ENCODE data around the gene LRRN1. TPM values are rescaled to one million over a fixed set of nuclear protein-coding genes. Genes with fewer than 3 reads are reported as not detected.

LRRN1 gene
- polyA plus RNA-seq (2012; ENCODE audit: insufficient read depth, insufficient read length), result 5.3 TPM

DNA sequence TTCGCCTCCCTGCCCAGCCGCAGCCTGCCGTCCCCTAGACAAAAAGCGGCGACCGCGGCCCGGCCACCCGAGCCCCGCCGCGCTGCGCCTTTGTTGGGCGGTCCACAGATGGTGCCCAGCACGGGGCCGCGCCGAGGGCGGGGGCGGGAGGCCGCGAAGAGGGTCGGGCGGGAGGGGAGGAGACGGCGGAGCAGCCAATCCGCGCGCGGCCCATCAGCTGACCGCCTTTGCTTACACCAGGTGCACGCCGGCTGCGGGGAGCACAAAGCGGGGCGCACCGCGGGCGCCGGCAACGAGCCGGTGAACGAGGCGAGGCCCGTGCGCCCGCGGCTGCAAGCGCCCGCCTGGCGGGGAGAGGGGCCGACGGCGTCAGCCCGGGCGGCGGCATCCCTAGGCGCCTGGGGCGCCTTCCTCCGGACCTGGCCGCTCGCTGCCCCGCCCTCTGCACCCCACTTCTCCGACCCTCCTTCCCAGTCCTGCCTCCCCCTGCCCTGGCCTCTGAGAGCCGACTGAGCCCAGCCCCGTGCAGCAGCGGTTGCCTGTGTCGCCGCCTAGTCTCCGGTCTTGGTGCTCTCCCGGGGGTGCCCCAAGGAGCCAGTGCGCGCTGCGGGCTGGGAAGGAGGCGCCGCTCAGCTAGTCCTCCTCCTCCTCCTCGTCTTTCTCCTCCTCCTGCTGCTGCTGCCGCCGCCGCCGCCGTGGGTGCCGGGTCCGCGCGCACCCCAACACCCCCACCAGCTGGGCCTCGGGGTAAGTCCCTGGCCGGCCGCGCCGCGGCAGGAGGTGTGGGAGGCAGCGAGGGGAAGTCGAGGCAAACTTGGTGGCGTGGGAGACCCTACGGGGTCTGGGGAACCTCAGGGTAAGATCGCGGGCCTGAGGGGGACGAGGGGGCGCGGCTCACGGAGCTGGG, at the start of gene LRRN1:
Gene LRRN1, plus strand, starts transcription at position 259 of the 907 bp plus-strand sequence. CDS start 45,211 bp downstream, outside the sequence.
- H3K4me3 ChIP-seq (ENCODE audit: low read length), result peak within 1 kb of the TSS; percentile 52
- DNase-seq (ENCODE audit: low read depth, low spot score), result peak; percentile 33

DNA sequence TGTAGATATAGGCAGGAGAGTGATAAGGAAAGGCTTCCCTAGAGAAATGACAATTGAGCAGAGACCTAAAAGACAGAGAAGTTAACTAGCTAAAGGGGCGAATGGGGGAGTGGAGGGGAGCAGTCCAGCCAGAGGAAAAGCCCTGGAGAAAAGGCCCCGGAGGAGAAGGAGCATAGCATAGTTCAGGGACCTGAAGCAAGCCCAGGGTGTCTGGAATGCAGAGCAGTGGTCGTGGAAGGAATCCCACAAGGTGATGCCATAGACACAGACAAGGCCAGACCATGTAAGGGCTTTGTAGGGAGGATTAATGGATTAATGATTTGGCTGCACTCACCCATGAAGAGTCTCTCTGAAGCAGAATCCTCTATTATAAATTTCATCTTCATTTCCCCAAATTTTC, 45.8 kb upstream of the LRRN1 start:
- no peak for DNase-seq (ENCODE audit: low read depth, low spot score)
- H3K4me3 ChIP-seq (ENCODE audit: low read length), result no peak overlapping the region

DNA sequence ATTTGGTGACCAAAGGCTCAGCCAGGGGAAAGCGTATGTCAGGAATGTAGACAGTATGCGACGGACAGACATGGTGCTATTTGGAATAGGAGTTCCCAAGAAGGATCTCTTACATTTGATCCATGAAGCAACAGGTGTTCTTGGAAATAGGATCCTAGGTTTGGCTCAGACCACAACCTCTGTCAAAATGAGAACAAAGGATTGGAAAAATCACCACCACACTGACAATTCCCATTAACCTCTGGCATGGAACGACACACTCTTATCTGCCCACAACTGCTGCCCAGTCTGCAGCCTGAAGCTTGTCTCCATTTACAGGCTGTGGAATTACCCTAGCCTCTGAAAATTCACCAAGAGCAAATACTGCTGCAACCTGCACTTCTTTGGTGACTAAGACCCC, 33.6 kb upstream of the LRRN1 start:
- DNase-seq (ENCODE audit: low read depth, low spot score), result no peak
- H3K4me3 ChIP-seq (ENCODE audit: low read length), result no peak overlapping the region

DNA sequence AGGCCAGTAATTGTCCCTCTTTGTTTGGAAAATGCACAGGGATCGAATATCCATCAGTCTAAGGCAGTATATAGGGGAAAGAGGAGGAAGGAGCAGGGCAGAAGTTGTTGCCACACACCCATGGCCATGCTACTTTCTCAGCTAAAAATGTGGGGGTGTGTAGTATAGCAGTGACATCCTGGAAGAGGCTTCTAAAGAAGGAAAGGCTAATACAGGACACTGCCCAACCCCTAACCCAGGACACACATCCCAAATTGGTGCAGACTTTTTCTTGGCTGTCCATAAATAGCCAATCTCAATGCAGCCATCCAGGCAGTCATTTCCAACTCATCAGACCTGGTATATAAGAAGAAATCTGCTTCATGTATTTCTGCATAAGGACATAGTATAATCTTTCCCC, 33.1 kb upstream of the LRRN1 start:
- no peak for DNase-seq (ENCODE audit: low read depth, low spot score)
- no peak overlapping the region for H3K4me3 ChIP-seq (ENCODE audit: low read length)

DNA sequence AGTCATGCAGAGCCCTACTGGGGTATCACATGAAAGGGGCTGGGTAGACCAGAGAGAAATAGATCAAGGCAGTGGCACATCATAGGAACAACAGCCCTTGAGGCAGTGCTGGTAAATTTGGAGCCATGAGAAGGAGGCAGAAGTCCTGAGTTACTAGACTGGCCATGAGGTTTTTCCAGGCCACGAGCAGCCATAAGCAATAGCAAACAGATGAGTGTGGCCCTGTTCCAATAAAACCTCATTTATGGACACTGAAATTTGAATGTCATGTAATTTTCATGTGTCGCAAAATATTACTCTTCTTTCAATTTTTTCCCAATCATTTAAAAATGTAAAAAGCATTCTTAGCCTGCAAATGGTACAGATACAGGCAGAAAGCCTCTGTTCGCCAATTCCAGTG, 28.1 kb upstream of the LRRN1 start:
- H3K4me3 ChIP-seq (ENCODE audit: low read length), result no peak overlapping the region

DNA sequence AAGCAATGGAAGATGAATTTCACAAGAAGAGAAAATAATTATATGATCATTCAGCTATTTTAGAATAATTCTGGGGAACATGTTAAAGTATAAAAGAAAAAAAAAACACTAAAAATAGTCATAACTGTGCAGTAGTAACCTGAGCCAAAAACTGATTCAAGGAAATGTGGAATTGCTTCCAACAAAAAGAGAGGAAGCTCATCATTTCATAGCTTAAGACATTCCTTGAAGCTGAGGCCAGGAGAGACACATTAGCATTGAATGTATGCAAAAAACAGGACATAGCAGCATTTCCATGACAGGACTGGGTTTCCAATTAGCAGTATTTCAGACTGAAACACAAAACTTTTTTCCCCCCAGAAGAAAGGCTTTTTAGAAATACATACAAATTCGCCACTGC, 27.7 kb upstream of the LRRN1 start:
- DNase-seq (ENCODE audit: low read depth, low spot score), result no peak
- H3K4me3 ChIP-seq (ENCODE audit: low read length), result no peak overlapping the region

More for the DNA sequence above, 28.1 kb upstream of the LRRN1 start:
- DNase-seq (ENCODE audit: low read depth, low spot score), result no peak

DNA sequence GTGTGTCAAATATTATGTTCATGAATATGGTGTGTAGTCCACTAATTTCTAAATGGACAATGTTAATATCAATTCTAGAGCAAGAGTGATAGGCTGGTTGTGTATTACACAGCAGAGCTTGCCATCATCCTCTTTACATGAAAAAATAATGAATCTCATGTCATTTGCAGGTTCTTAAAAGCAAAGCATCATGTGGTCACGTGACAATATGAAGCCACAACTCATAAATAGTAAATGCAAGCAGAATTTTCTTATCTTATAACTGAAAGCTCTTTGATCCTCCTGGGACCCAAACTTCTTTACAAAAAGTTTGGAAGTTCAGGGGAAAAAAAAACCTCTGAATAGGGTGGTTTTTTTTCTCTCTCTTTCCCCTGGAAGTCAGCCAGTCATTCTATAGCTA, 26.9 kb upstream of the LRRN1 start:
- DNase-seq (ENCODE audit: low read depth, low spot score), result no peak
- H3K4me3 ChIP-seq (ENCODE audit: low read length), result no peak overlapping the region

DNA sequence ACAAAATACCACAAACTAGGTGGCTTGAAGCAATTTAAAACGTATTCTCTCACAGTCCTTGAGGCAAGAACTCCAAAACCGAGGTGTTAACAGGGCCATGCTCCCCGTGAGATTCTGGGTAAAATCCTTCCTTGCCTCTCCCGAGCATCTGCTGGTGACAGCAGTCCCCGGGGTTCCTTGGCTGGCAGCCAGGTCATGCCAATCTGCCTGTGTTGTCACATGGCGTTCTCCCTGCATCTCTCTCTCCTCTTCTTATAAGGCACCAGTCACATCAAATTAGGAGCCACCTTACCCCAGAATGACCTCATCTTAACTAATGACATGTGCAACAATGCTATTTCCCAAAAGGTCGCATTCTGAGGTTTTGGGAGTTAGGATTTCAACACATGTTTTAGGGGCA, 26.3 kb upstream of the LRRN1 start:
- H3K4me3 ChIP-seq (ENCODE audit: low read length), result no peak overlapping the region
- DNase-seq (ENCODE audit: low read depth, low spot score), result no peak

DNA sequence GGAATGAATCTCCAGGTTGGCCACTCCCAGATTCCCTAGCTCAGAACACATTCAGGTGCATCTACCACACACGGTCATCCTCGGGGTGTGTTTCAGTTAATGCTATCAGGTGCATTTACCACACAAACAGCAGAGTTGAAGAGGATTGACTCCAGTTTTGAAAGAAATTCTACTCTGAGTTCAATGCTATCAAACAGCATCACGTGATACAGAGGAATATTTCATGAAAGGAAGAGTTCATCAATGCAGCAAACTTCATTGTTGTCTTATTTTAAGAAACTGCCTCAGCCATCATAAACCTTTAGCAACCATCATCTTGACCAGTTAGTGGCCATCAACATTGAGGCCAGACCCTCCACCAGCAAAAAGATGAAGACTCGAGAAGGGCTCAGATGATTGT, 22.6 kb upstream of the LRRN1 start:
- DNase-seq (ENCODE audit: low read depth, low spot score), result no peak
- H3K4me3 ChIP-seq (ENCODE audit: low read length), result no peak overlapping the region

DNA sequence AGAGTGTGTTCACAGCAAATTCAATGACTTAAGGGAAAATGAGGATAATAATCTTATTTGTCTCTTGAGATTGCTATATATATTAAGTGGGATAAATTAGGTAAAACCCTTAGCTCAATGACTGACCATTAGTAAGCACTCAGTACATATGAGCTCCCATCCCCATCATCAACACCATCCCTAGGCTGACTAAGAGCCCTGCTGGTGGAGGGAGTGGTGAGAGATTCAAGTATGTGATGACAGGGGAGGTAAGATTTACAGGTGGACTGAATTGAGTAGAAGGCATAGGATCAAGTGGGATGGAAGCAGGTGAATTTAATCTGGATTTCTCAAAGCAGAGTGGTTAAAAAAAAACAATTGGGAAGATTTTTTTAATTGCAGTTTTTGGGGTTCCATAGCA, 21.0 kb upstream of the LRRN1 start:
- DNase-seq (ENCODE audit: low read depth, low spot score), result no peak
- H3K4me3 ChIP-seq (ENCODE audit: low read length), result no peak overlapping the region

DNA sequence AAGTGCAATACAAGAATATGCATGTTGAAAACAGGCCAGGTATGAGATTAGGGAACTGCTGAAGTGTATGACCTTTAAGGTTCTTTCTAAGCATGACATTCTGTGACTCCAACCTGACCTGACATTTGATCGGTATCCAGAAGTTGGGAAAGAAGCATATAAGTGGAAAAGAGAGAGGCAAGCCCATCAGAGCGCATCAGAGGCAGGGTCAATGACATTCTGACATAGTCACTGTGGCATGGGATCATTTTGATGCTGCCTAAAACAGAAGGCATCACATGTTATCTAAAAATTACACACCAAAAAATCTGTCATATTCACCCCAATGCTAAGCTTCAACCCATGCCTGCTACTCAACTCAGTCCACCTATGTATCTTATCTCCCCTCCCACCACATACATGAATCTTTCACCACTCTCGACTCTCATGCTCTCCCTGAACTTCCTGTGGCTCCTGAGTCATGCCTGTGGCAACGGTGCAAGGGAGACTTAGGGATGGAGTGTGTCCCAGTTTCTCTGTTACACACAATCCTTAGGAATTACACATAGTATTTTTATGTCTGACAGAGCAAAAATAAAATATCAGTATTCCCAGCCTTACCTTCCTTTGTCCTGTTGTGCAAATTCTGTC, 20.5 kb upstream of the LRRN1 start:
- no peak for DNase-seq (ENCODE audit: low read depth, low spot score)
- no peak overlapping the region for H3K4me3 ChIP-seq (ENCODE audit: low read length)

DNA sequence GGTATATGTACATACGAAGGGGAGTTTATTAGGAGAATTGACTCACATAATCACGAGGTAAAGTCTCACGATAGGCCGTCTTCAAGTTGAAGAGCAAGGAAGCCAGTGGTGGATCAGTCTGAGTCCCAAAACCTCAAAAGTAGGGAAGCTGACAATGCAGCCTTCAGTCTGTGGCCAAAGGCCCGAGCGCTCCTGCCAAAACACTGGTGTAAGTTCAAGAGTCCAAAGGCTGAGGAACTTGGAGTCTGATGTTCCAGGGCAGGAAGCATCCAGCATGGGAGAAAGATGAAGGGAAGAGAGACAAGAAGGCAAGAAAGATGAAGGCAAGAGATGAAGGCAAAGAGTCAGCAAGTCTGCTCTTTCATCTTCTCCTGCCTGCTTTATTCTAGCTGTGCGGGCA, 16.8 kb upstream of the LRRN1 start:
- no peak for DNase-seq (ENCODE audit: low read depth, low spot score)

DNA sequence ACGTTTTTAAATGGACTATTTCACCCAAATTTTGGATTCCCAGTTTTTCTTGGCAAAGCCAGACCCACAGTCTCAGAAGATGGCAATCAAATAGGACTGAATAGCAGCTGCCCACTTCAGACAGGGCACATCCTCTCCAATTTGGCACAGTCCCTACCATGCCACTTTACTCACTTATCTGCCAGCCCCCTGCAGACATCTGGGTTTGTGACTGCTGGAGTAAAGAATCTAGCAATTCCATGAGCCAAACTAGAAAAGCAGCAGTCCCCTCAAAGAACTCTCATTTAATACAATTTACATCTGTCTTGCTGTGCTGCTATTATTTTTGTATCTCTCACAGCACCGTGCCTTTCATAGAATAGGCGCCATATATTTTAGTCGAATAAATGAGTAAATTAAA, 16.0 kb upstream of the LRRN1 start:
- no peak overlapping the region for H3K4me3 ChIP-seq (ENCODE audit: low read length)
- DNase-seq (ENCODE audit: low read depth, low spot score), result no peak

More for the DNA sequence above, 16.8 kb upstream of the LRRN1 start:
- no peak overlapping the region for H3K4me3 ChIP-seq (ENCODE audit: low read length)

DNA sequence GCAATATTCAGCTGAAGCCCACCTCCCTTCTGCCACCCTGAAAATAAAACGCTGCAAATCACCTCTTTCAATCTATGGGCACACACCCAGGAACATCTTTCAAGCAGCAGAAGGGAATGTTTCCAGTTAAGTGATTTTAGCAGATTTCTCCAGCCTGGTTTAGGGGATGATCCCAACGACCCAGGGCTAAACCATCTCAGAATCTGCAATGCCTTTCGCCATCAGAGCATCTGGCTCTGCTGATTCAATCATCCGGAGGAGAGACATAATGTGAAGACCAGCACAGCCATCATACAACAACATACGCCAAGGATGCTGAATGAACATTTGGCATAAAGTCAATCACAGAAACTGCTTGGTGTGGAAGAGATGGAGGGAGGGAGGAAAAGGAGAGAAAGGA, 15.5 kb upstream of the LRRN1 start:
- H3K4me3 ChIP-seq (ENCODE audit: low read length), result no peak overlapping the region
- DNase-seq (ENCODE audit: low read depth, low spot score), result no peak

DNA sequence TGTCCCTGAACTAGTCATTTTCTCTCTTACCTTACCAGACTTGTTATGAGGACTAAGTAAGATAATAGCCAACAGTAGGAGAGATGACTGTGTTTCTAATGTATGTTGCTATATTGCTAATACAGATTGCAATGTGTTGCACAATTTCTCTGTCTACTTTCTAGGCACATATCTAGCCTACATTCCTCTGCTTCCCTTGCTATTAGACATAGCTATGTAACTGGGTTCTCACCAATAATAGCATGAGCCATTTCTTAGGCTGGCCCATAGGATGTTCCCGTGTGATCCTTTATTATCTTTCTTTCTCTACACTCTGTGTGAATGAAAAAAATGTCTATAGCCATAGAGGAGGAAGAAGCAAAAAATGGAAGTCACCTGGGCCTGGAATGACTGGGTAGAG, 6.8 kb upstream of the LRRN1 start:
- no peak for DNase-seq (ENCODE audit: low read depth, low spot score)

DNA sequence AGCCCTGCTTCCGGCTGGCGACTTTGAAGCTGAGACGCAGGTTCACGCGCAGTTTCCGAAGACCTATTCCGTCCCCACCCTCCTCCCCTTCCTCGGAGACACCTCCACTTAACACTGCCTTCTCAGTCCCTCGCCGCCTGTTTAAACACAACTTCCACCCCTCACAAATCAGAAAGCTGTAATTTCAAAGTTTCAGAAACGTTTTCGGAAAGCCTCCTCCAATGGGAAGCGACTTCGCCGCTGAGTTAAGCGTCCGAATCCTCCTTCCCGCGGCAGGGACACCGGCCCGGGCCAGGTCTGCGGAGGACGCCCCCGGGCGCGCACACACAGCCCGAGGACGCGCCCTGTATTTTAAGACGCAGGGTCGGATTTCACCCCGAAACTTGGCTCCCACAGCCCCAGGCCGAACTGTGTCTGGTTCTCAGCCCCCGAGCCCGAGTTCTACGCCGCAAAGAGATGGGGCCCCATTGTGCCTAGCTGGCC, 559 bp upstream of the LRRN1 start:
- peak overlapping the region; percentile 52 for H3K4me3 ChIP-seq (ENCODE audit: low read length)
- peak; percentile 60 for DNase-seq (ENCODE audit: low read depth, low spot score)

More for the DNA sequence above, 6.8 kb upstream of the LRRN1 start:
- H3K4me3 ChIP-seq (ENCODE audit: low read length), result no peak overlapping the region

DNA sequence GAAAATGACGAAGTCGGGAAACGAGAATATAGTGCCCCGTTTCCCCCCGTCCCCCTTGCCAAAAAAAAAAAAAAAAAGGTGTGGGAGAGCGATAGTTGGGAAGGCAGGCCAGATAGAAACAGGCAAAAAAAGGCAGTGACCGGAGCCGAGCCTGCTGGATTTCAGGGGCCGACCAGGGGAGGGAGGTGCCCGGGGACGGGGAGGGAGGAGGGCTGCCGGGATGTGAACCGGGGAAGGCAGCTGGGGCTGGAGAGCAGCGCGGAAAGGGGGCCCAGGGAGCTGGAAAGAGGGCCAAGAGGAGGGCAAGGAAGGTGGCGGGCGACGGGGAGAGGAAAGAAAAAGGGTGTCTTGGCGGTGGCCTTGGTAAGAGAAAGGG, 837 bp downstream of the LRRN1 start:
- peak overlapping the region; percentile 52 for H3K4me3 ChIP-seq (ENCODE audit: low read length)
- no peak for DNase-seq (ENCODE audit: low read depth, low spot score)

DNA sequence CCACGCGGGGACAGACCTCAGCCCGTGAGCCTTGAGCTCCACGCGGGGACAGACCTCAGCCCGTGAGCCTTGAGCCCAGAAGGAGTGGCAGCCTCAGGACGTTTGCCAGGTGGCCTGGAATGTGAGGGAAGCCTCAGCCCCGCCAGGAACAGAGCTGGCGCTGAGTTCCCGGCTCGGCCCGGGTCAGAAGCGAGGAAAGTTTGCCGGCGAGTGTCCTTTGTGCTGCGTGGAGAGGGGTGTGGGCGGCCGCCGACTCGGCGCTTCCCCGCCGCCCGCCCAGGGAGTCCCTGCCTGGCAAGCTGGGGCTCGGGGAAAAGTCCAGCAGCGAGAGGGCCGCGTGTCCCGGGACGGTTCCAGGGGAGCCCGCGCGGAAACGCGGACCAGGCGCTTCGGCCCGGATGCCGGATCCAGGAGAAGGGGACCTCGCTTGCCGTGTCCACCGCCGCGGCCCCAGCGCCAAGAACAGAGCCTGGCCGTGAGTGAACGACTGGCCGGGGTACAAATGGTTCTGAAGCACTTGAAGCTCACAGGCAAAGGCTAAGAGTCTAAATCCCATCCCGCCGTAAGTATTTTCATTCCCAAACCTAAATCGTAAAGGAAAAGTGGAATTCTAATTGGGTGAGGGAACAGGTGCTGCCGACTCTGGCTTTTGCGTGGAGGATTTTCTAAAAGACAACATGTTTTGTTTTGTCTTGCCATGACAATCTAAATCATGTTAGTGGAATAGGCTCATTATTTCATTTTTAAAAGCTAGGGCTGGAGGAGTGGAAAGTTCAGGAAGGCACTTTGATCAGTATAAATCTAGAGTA, 1.7 kb downstream of the LRRN1 start:
- DNase-seq (ENCODE audit: low read depth, low spot score), result no peak
- H3K4me3 ChIP-seq (ENCODE audit: low read length), result no peak overlapping the region

DNA sequence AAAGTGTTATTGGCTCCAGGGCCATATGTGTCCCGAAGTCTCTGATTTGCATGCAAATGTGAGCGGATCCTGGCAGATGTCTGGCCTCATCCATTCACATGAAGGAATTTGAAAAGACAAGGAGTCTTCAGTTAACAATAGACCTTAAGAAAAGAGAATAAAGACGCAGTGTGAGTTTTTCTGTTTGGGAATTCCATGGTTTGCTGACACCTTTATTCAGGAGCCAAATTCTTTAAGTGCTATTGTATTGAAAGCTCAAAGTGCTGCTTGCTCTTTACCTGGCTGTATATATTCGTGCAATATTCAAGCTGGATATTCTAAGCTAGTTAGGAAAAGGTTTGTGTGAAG, 2.2 kb downstream of the LRRN1 start:
- DNase-seq (ENCODE audit: low read depth, low spot score), result no peak
- no peak overlapping the region for H3K4me3 ChIP-seq (ENCODE audit: low read length)

DNA sequence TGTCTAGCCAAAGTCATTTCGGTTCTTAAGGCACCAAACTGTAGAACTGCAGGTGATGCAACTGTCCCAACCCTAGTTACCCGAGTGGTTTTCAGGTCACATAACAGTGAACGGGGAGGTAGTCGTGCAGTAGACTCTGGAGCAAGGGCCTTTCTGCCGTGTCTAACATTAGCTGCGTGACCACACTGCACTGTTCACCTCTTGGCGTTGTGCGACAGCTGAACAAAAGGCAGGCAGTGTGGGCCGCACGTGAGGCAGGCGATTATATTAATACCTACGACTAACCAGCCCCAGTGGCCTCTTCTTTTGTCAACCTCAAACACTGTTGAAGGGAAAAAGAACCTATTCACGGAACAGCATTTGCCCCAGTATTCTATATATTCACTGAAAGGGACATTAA, 2.8 kb downstream of the LRRN1 start:
- H3K4me3 ChIP-seq (ENCODE audit: low read length), result no peak overlapping the region
- DNase-seq (ENCODE audit: low read depth, low spot score), result no peak

Data from Jurkat, Clone E6-1 (cell line).